Epithelial cell of proximal tubule (primary cell): ENCODE results near the gene PAPPA. TPM values are rescaled to one million over a fixed set of nuclear protein-coding genes. Genes with fewer than 3 reads are reported as not detected.

Source experiments
- DNase-seq: peaks from one replicate; pipeline ENCODE4 v3.0.0-alpha.2; 2011; ENCODE audit warnings: low read depth
- H3K4me3 ChIP-seq: 2 replicates; pipeline ENCODE4 v1.5.1; 2011; ENCODE audit warnings: low read depth, mild to moderate bottlenecking, low read length
- total RNA-seq: library from RNA; depleted of rRNA; stranded (reverse); fragments of >200 nt; gene quantifications from 2 replicates; pipeline ENCODE4 v1.2.3, GENCODE V29; 2015
- TF ChIP-seq, protein P1 (sequence below): conservative IDR thresholded peaks from 2 replicates; pipeline ENCODE4 v1.5.1; 2012; ENCODE audit warnings: low read depth, mild to moderate bottlenecking, low read length

Gene PAPPA
- total RNA-seq, 1 donor from 2014 or later: 2.5 TPM

GRCh38 chr9:116260531-116260930 lies 106.9 kb downstream of the PAPPA start:
- TF ChIP-seq, protein P1, sequence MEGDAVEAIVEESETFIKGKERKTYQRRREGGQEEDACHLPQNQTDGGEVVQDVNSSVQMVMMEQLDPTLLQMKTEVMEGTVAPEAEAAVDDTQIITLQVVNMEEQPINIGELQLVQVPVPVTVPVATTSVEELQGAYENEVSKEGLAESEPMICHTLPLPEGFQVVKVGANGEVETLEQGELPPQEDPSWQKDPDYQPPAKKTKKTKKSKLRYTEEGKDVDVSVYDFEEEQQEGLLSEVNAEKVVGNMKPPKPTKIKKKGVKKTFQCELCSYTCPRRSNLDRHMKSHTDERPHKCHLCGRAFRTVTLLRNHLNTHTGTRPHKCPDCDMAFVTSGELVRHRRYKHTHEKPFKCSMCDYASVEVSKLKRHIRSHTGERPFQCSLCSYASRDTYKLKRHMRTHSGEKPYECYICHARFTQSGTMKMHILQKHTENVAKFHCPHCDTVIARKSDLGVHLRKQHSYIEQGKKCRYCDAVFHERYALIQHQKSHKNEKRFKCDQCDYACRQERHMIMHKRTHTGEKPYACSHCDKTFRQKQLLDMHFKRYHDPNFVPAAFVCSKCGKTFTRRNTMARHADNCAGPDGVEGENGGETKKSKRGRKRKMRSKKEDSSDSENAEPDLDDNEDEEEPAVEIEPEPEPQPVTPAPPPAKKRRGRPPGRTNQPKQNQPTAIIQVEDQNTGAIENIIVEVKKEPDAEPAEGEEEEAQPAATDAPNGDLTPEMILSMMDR: no peak
- no peak overlapping the region for H3K4me3 ChIP-seq
- no peak for DNase-seq

GRCh38 chr9:116262448-116262847 lies 108.9 kb downstream of the PAPPA start:
- TF ChIP-seq, protein P1: no peak
- no peak for DNase-seq
- no peak overlapping the region for H3K4me3 ChIP-seq

GRCh38 chr9:116264361-116264760 lies 110.8 kb downstream of the PAPPA start:
- TF ChIP-seq, protein P1: no peak
- no peak for DNase-seq
- H3K4me3 ChIP-seq: no peak overlapping the region

GRCh38 chr9:116267021-116267420 lies 113.4 kb downstream of the PAPPA start:
- DNase-seq: no peak
- TF ChIP-seq, protein P1: no peak
- H3K4me3 ChIP-seq: no peak overlapping the region

DNA sequence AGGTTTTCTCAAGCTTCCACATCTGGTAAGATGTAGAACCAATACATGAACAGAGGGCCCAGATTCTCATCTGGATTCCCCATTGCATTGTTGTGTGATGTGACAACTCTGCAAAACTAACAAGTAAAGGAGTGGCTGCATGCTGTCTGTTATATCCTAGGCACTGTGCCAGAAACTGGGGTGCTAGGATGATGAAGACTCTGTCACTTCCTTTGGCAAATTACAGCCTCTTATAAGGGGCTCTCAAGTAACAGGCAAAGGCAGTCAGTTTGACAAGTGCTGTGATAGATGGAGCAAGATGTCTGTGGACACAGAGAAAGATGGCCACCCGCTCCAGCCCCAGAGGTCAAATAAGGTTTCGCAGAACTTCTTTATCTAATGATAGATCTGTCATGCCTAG lies 115.7 kb downstream of the PAPPA start:
- no peak for DNase-seq
- no peak overlapping the region for H3K4me3 ChIP-seq
- TF ChIP-seq, protein P1: no peak

DNA sequence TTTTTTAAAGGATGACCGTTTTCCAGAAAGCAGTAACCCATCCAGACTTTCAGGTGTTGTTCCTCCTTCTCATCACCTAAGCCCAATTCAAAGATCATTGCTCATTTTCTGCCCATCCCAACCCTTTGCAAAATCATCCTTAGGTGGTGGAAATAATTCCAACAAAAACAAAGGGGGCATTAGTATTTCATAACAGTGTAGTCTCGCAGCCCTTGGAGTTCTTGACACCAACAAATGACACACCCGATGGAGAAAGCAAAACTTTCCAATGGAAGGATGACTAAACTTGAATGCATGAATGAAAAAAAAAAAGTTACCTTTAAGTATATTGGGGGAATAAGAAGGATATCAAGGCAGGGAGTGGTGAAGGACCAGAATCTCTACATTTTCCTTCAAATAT lies 117.0 kb downstream of the PAPPA start:
- DNase-seq: no peak
- TF ChIP-seq, protein P1: no peak
- no peak overlapping the region for H3K4me3 ChIP-seq

DNA sequence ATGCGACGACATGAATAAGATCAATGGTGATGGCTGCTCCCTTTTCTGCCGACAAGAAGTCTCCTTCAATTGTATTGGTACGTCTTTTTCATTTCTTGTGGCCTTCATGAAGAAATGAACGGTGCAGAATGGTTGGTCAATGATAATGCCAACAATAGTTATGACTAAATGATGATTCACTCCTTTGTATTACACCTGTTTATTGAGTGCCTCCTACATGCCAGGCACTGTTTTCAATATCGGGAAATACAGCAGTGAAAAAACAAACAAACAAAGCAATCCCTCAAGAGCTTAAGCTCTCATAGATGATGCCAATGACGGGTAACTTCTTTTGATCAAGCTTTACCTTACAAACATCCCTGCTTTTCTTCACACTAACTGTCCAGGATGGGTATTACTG lies 117.7 kb downstream of the PAPPA start:
- H3K4me3 ChIP-seq: no peak overlapping the region
- DNase-seq: no peak
- TF ChIP-seq, protein P1: no peak
